Hepatocyte (in vitro differentiated cells): ENCODE results near the gene ITK.
A peak's percentile ranks its signal among the peaks of the same experiment; 100 is the strongest.

Experiments used
- EZH2 ChIP-seq: fragments of 200-600 bp; sonication (generic); IDR thresholded peaks from 2 replicates; pipeline ENCODE4 v1.6.1; 2016; ENCODE audit warnings: antibody characterized with exemption, mild to moderate bottlenecking, borderline replicate concordance
- TF ChIP-seq, protein P1 (sequence below): fragments of 200-600 bp; sonication (generic); IDR thresholded peaks from 2 replicates; pipeline ENCODE4 v1.5.1; 2016; ENCODE audit warnings: antibody characterized with exemption, mild to moderate bottlenecking; ENCODE audit not compliant: poor library complexity

- TF ChIP-seq, protein P1, sequence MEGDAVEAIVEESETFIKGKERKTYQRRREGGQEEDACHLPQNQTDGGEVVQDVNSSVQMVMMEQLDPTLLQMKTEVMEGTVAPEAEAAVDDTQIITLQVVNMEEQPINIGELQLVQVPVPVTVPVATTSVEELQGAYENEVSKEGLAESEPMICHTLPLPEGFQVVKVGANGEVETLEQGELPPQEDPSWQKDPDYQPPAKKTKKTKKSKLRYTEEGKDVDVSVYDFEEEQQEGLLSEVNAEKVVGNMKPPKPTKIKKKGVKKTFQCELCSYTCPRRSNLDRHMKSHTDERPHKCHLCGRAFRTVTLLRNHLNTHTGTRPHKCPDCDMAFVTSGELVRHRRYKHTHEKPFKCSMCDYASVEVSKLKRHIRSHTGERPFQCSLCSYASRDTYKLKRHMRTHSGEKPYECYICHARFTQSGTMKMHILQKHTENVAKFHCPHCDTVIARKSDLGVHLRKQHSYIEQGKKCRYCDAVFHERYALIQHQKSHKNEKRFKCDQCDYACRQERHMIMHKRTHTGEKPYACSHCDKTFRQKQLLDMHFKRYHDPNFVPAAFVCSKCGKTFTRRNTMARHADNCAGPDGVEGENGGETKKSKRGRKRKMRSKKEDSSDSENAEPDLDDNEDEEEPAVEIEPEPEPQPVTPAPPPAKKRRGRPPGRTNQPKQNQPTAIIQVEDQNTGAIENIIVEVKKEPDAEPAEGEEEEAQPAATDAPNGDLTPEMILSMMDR = peak; percentile 86
- no peak for TF ChIP-seq EZH2
Observed at GRCh38 chr5:157253547-157253946, 72.9 kb downstream of the ITK start.
